HepG2 (cell line): ENCODE measurements around the gene ABHD17A. TPM values are rescaled to one million over a fixed set of nuclear protein-coding genes. Genes with fewer than 3 reads are reported as not detected.

ENCODE experiments used
- DNMT3B ChIP-seq: conservative IDR thresholded peaks from 2 replicates; pipeline ENCODE4 v1.6.1; 2016; ENCODE audit warnings: missing biosample characterization, control low read depth
- HOXA7 ChIP-seq: sonication (generic); formaldehyde crosslinking; IDR thresholded peaks from 2 replicates; pipeline ENCODE4 v1.8.1; 2022; ENCODE audit warnings: mild to moderate bottlenecking, missing genetic modification reagents, moderate library complexity
- HOXA9 ChIP-seq: sonication (generic); formaldehyde crosslinking; IDR thresholded peaks from 2 replicates; pipeline ENCODE4 v1.8.1; 2022; ENCODE audit warnings: missing genetic modification reagents, mild to moderate bottlenecking, moderate library complexity, borderline replicate concordance
- KDM5B ChIP-seq: sonication (generic); formaldehyde crosslinking; IDR thresholded peaks from 2 replicates; pipeline ENCODE4 v1.4.0; 2020; ENCODE audit warnings: missing genetic modification reagents, mild to moderate bottlenecking, borderline replicate concordance
- MAZ ChIP-seq, 2 experiments: sonication (generic) in 1 of 2; formaldehyde crosslinking in 1 of 2; IDR thresholded peaks; 2 replicates each; pipeline versions ENCODE4 v1.5.0 to v1.6.1; 2012 to 2020; ENCODE audit warnings: low read depth in 2 of 2, mild to moderate bottlenecking in 2 of 2, borderline replicate concordance in 1 of 2, improper control_type of control experiment in 1 of 2, low read length in 1 of 2, missing genetic modification reagents in 1 of 2, moderate library complexity in 1 of 2
- MEF2D ChIP-seq: sonication (generic); formaldehyde crosslinking; IDR thresholded peaks from 2 replicates; pipeline ENCODE4 v1.5.1; 2020; ENCODE audit warnings: mild to moderate bottlenecking, missing genetic modification reagents
- NFE2L2 ChIP-seq: fragments of 150-350 bp; IDR thresholded peaks from 2 replicates; pipeline ENCODE4 v1.6.1; 2014; ENCODE audit warnings: low read length
- NFKB2 ChIP-seq: sonication (generic); formaldehyde crosslinking; IDR thresholded peaks from 2 replicates; pipeline ENCODE4 v1.4.0; 2020; ENCODE audit warnings: missing genetic modification reagents, borderline replicate concordance
- PTBP1 ChIP-seq: fragments of 200-400 bp; formaldehyde crosslinking; IDR thresholded peaks from 2 replicates; pipeline ENCODE4 v1.6.1; 2018; ENCODE audit warnings: low read length, low read depth; ENCODE audit not compliant: poor library complexity, severe bottlenecking
- SALL2 ChIP-seq: sonication (generic); formaldehyde crosslinking; IDR thresholded peaks from 2 replicates; pipeline ENCODE4 v1.8.1; 2023; ENCODE audit warnings: mild to moderate bottlenecking, missing genetic modification reagents, inconsistent platforms
- ZFX ChIP-seq: sonication (generic); formaldehyde crosslinking; IDR thresholded peaks from 2 replicates; pipeline ENCODE4 v1.4.0; 2020; ENCODE audit warnings: mild to moderate bottlenecking, low read depth, missing genetic modification reagents, moderate library complexity
- ZKSCAN1 ChIP-seq: fragments of 150-350 bp; IDR thresholded peaks from 2 replicates; pipeline ENCODE4 v1.6.1; 2014; ENCODE audit warnings: low read length
- ZNF12 ChIP-seq: sonication (generic); formaldehyde crosslinking; IDR thresholded peaks from 2 replicates; pipeline ENCODE4 v1.5.0; 2020; ENCODE audit warnings: missing genetic modification reagents
- ZNF138 ChIP-seq: sonication (generic); formaldehyde crosslinking; IDR thresholded peaks from 2 replicates; pipeline ENCODE4 v1.5.0; 2020; ENCODE audit warnings: mild to moderate bottlenecking, low read depth, missing genetic modification reagents
- ZNF274 ChIP-seq: sonication (generic); formaldehyde crosslinking; IDR thresholded peaks from 2 replicates; pipeline ENCODE4 v1.5.1; 2020; ENCODE audit warnings: mild to moderate bottlenecking, missing genetic modification reagents
- ZNF430 ChIP-seq: sonication (generic); formaldehyde crosslinking; IDR thresholded peaks from 2 replicates; pipeline ENCODE4 v1.9.0; 2021; ENCODE audit warnings: mild to moderate bottlenecking, missing genetic modification reagents
- ZNF503 ChIP-seq: sonication (generic); formaldehyde crosslinking; IDR thresholded peaks from 2 replicates; pipeline ENCODE4 v1.4.0; 2020; ENCODE audit warnings: missing genetic modification reagents
- ZNF652 ChIP-seq: IDR thresholded peaks from 2 replicates; pipeline ENCODE4 v1.6.1; 2016; ENCODE audit warnings: low read depth, borderline replicate concordance
- ZNF781 ChIP-seq: sonication (generic); formaldehyde crosslinking; IDR thresholded peaks from 2 replicates; pipeline ENCODE4 v1.5.1; 2020; ENCODE audit warnings: borderline replicate concordance, mild to moderate bottlenecking, missing genetic modification reagents; ENCODE audit errors: not compliant biosample characterization
- ZSCAN30 ChIP-seq: sonication (generic); formaldehyde crosslinking; IDR thresholded peaks from 2 replicates; pipeline ENCODE4 v1.5.0; 2020; ENCODE audit warnings: mild to moderate bottlenecking, missing genetic modification reagents
- ZSCAN9 ChIP-seq: IDR thresholded peaks from 2 replicates; pipeline ENCODE4 v1.6.1; 2016; ENCODE audit warnings: borderline replicate concordance
- polyA plus RNA-seq, 8 experiments: library from polyadenylated mRNA; depleted of rRNA in 3 of 8; stranded (reverse) in 7 of 8; unstranded in 1 of 8; fragments of >200 nt; fragmentation: Illumina TruSeq in 4 of 8; extraction: Trizol in 4 of 8; gene quantifications; 2 replicates each; pipeline versions ENCODE4 v1.2.1 to v1.2.3, GENCODE V29; 2011 to 2016; ENCODE audit warnings: low read depth in 4 of 8, missing spikeins in 1 of 8, mixed read lengths in 1 of 8; ENCODE audit not compliant: insufficient read depth in 1 of 8
- total RNA-seq, 5 experiments: library from RNA; depleted of rRNA; stranded (reverse); fragments of >200 nt; fragmentation: Illumina TruSeq; extraction: Trizol; gene quantifications; 2 replicates each; pipeline ENCODE4 v1.2.3, GENCODE V29; 2016; ENCODE audit warnings: low read depth in 1 of 5
- TF ChIP-seq, protein P1 (sequence below): sonication (generic); formaldehyde crosslinking; IDR thresholded peaks from 2 replicates; pipeline ENCODE4 v1.5.0; 2020; ENCODE audit warnings: missing genetic modification reagents, mild to moderate bottlenecking, borderline replicate concordance
- TF ChIP-seq, protein P2 (sequence below): sonication (generic); formaldehyde crosslinking; IDR thresholded peaks from 2 replicates; pipeline ENCODE4 v1.4.0; 2020; ENCODE audit warnings: missing genetic modification reagents
- TF ChIP-seq, protein P3 (sequence below): fragments of 450-650 bp; IDR thresholded peaks from 2 replicates; pipeline ENCODE4 v1.6.1; 2017; ENCODE audit warnings: mild to moderate bottlenecking

The ABHD17A gene
- total and polyA plus RNA-seq, 2 of the 13 experiments (the other 11 are each of a cell fraction or from before 2014, with no cell fraction given), result 27.7 to 40.8 TPM

- TF ChIP-seq ZFX (CRISPR knock-in tag) (peak; percentile 91), ZSCAN9 (peak; percentile 36; the same call in 1 of the 2 replicates), ZNF652 (CRISPR knock-in tag) (no peak), HOXA7 (no peak), ZKSCAN1 (no peak), KDM5B (CRISPR knock-in tag) (peak; percentile 69; the same call in 1 of the 2 replicates), ZNF138 (CRISPR knock-in tag) (no peak), MAZ (IDR thresholded peaks at IDR 0.05; ENCODE audit: borderline replicate concordance, low read depth, low read length) (0 out of 2 replicates have a peak, but pooled peaks have one; percentile 22), MAZ (CRISPR knock-in tag; IDR thresholded peaks at IDR 0.05; ENCODE audit: low read depth) (peak; percentile 84), HOXA9 (no peak), NFKB2 (peak; percentile 21; the same call in 1 of the 2 replicates), ZNF503 (CRISPR knock-in tag) (peak; percentile 78), ZNF781 (CRISPR knock-in tag) (peak; percentile 17), ZNF430 (CRISPR knock-in tag) (no peak; the same call in 1 of the 2 replicates), ZNF274 (CRISPR knock-in tag) (no peak), ZNF12 (CRISPR knock-in tag) (peak; percentile 21; the same call in 1 of the 2 replicates), MEF2D (CRISPR knock-in tag) (0 out of 2 replicates have a peak, but pooled peaks have one; percentile 64), ZSCAN30 (no peak), PTBP1 (no peak), SALL2 (CRISPR knock-in tag) (peak; percentile 61; the same call in 1 of the 2 replicates), NFE2L2 (no peak), DNMT3B (CRISPR knock-in tag) (no peak)
- TF ChIP-seq, protein P1, sequence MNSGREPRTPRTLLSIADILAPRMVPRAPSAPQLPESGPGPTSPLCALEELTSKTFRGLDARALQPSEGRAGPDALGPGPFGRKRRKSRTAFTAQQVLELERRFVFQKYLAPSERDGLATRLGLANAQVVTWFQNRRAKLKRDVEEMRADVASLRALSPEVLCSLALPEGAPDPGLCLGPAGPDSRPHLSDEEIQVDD (CRISPR knock-in tag), result no peak
- TF ChIP-seq, protein P2, sequence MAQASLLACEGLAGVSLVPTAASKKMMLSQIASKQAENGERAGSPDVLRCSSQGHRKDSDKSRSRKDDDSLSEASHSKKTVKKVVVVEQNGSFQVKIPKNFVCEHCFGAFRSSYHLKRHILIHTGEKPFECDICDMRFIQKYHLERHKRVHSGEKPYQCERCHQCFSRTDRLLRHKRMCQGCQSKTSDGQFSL (CRISPR knock-in tag), result 0 out of 2 replicates have a peak, but pooled peaks have one; percentile 19
- TF ChIP-seq, protein P3, sequence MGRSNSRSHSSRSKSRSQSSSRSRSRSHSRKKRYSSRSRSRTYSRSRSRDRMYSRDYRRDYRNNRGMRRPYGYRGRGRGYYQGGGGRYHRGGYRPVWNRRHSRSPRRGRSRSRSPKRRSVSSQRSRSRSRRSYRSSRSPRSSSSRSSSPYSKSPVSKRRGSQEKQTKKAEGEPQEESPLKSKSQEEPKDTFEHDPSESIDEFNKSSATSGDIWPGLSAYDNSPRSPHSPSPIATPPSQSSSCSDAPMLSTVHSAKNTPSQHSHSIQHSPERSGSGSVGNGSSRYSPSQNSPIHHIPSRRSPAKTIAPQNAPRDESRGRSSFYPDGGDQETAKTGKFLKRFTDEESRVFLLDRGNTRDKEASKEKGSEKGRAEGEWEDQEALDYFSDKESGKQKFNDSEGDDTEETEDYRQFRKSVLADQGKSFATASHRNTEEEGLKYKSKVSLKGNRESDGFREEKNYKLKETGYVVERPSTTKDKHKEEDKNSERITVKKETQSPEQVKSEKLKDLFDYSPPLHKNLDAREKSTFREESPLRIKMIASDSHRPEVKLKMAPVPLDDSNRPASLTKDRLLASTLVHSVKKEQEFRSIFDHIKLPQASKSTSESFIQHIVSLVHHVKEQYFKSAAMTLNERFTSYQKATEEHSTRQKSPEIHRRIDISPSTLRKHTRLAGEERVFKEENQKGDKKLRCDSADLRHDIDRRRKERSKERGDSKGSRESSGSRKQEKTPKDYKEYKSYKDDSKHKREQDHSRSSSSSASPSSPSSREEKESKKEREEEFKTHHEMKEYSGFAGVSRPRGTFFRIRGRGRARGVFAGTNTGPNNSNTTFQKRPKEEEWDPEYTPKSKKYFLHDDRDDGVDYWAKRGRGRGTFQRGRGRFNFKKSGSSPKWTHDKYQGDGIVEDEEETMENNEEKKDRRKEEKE, result no peak
These were observed 14.1 kb downstream of the ABHD17A start (continued) for GRCh38 chr19:1871140-1871597.
